ENCODE data around the gene FSTL1. TPM values are rescaled to one million over a fixed set of nuclear protein-coding genes. Genes with fewer than 3 reads are reported as not detected.

FSTL1 gene, protein sequence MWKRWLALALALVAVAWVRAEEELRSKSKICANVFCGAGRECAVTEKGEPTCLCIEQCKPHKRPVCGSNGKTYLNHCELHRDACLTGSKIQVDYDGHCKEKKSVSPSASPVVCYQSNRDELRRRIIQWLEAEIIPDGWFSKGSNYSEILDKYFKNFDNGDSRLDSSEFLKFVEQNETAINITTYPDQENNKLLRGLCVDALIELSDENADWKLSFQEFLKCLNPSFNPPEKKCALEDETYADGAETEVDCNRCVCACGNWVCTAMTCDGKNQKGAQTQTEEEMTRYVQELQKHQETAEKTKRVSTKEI
- under 1 TPM; 0.12 to 0.40 TPM for total RNA-seq

GRCh38 chr3:120450600-120451271 is at the start of gene FSTL1:
Gene FSTL1 (minus strand): TSS chr3:120450992. CDS start chr3:120450746, 246 bp downstream.
- no peaks in the 10 kb centered on the region for H3K36me3 Mint-ChIP-seq
- H3K9me3 Mint-ChIP-seq, result peaks cover 3% of the 10 kb centered on the region
- DNase-seq, result peak; percentile 13
- intact Hi-C loops (cut with micrococcal nuclease), result no loop called here
- POLR2A ChIA-PET, result no interaction called here
- H3K4me3 Mint-ChIP-seq, result peak within 1 kb of the TSS; percentile 70
- H3K4me1 Mint-ChIP-seq (ENCODE audit: low read depth), result peaks cover 8% of the 10 kb centered on the region
- no peak within 1 kb of the TSS for H3K27ac Mint-ChIP-seq
- CTCF ChIA-PET, result no interaction called here
- H3K27me3 Mint-ChIP-seq, result peaks cover 48% of the 10 kb centered on the region

GRCh38 chr3:120498556-120499346 is 48.0 kb upstream of the FSTL1 start:
- CTCF ChIA-PET, result no interaction called here
- DNase-seq, result no peak

GRCh38 chr3:120497818-120498217 is 47.0 kb upstream of the FSTL1 start:
- ChIA-PET CTCF (no interaction called here), POLR2A (no interaction called here)
- Mint-ChIP-seq H3K27me3 (peaks cover 1% of the 10 kb centered on the region), H3K27ac (no peak overlapping the region), H3K4me1 (ENCODE audit: low read depth) (no peaks in the 10 kb centered on the region), H3K9me3 (peaks cover 17% of the 10 kb centered on the region), H3K36me3 (no peaks in the 10 kb centered on the region), H3K4me3 (no peak overlapping the region)
- no peak for DNase-seq
- intact Hi-C loops (cut with micrococcal nuclease), result no loop called here

More at GRCh38 chr3:120498556-120499346, 48.0 kb upstream of the FSTL1 start:
- intact Hi-C loops (cut with micrococcal nuclease), result no loop called here
- POLR2A ChIA-PET, result no interaction called here
- Mint-ChIP-seq H3K4me1 (ENCODE audit: low read depth) (no peaks in the 10 kb centered on the region), H3K27ac (no peak overlapping the region), H3K9me3 (peaks cover 17% of the 10 kb centered on the region), H3K27me3 (no peaks in the 10 kb centered on the region), H3K4me3 (no peak overlapping the region), H3K36me3 (no peaks in the 10 kb centered on the region)

GRCh38 chr3:120497336-120497735 is 46.5 kb upstream of the FSTL1 start:
- Mint-ChIP-seq H3K4me3 (no peak overlapping the region), H3K27ac (no peak overlapping the region), H3K27me3 (peaks cover 4% of the 10 kb centered on the region), H3K36me3 (no peaks in the 10 kb centered on the region), H3K9me3 (peaks cover 17% of the 10 kb centered on the region), H3K4me1 (ENCODE audit: low read depth) (no peaks in the 10 kb centered on the region)
- no peak for DNase-seq
- intact Hi-C loops (cut with micrococcal nuclease), result no loop called here
- POLR2A ChIA-PET, result no interaction called here
- CTCF ChIA-PET, result no interaction called here

GRCh38 chr3:120496278-120497002 is 45.6 kb upstream of the FSTL1 start:
- Mint-ChIP-seq H3K36me3 (no peaks in the 10 kb centered on the region), H3K27me3 (peaks cover 11% of the 10 kb centered on the region), H3K4me1 (ENCODE audit: low read depth) (no peaks in the 10 kb centered on the region), H3K4me3 (no peak overlapping the region), H3K9me3 (peaks cover 17% of the 10 kb centered on the region), H3K27ac (no peak overlapping the region)
- ChIA-PET CTCF (no interaction called here), POLR2A (no interaction called here)
- DNase-seq, result no peak
- intact Hi-C loops (cut with micrococcal nuclease), result no loop called here

GRCh38 chr3:120495809-120496208 is 45.0 kb upstream of the FSTL1 start:
- CTCF ChIA-PET, result no interaction called here
- no peaks in the 10 kb centered on the region for H3K36me3 Mint-ChIP-seq
- no peak for DNase-seq
- POLR2A ChIA-PET, result no interaction called here
- intact Hi-C loops (cut with micrococcal nuclease), result no loop called here
- H3K27me3 Mint-ChIP-seq, result peaks cover 18% of the 10 kb centered on the region
- H3K4me1 Mint-ChIP-seq (ENCODE audit: low read depth), result no peaks in the 10 kb centered on the region
- peaks cover 17% of the 10 kb centered on the region for H3K9me3 Mint-ChIP-seq
- H3K4me3 Mint-ChIP-seq, result no peak overlapping the region
- H3K27ac Mint-ChIP-seq, result no peak overlapping the region

- no peak for DNase-seq
- no peaks in the 10 kb centered on the region for H3K36me3 Mint-ChIP-seq
- POLR2A ChIA-PET, result no interaction called here
- intact Hi-C loops (cut with micrococcal nuclease), result no loop called here
- H3K4me3 Mint-ChIP-seq, result no peak overlapping the region
- no peaks in the 10 kb centered on the region for H3K4me1 Mint-ChIP-seq (ENCODE audit: low read depth)
- peaks cover 30% of the 10 kb centered on the region for H3K27me3 Mint-ChIP-seq
- peaks cover 17% of the 10 kb centered on the region for H3K9me3 Mint-ChIP-seq
- CTCF ChIA-PET, result no interaction called here
- no peak overlapping the region for H3K27ac Mint-ChIP-seq
Observed at GRCh38 chr3:120492103-120492502, 41.3 kb upstream of the FSTL1 start.

- intact Hi-C loops (cut with micrococcal nuclease), result no loop called here
- POLR2A ChIA-PET, result no interaction called here
- H3K4me1 Mint-ChIP-seq (ENCODE audit: low read depth), result no peaks in the 10 kb centered on the region
- no peak overlapping the region for H3K4me3 Mint-ChIP-seq
- peaks cover 3% of the 10 kb centered on the region for H3K9me3 Mint-ChIP-seq
- H3K27ac Mint-ChIP-seq, result no peak overlapping the region
- CTCF ChIA-PET, result no interaction called here
- DNase-seq, result no peak
- peaks cover 40% of the 10 kb centered on the region for H3K27me3 Mint-ChIP-seq
- no peaks in the 10 kb centered on the region for H3K36me3 Mint-ChIP-seq
Observed at GRCh38 chr3:120489421-120489820, 38.6 kb upstream of the FSTL1 start.

DNA sequence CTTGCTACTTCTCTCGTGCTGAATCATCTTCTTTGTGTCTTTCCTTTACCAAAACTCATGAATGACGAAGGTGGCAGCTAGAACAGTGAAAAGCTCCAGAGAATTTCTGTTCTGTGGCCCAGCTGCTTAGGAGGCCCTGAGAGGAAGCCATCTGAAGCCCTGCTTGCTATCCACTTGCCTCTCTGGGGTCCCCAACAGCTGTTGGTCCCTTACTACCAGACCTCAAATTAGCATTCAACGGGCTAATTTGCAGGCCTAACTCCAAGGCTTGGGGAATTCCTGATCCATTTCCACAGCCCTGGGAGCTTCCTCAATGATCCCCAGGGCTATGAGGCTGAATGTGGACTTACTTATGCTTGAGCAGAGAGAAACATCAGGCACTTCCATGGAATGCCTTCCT is 37.5 kb upstream of the FSTL1 start:
- H3K4me3 Mint-ChIP-seq, result no peak overlapping the region
- no peak for DNase-seq
- no peaks in the 10 kb centered on the region for H3K36me3 Mint-ChIP-seq
- H3K4me1 Mint-ChIP-seq (ENCODE audit: low read depth), result no peaks in the 10 kb centered on the region
- ChIA-PET CTCF (no interaction called here), POLR2A (no interaction called here)
- H3K9me3 Mint-ChIP-seq, result no peaks in the 10 kb centered on the region
- peaks cover 39% of the 10 kb centered on the region for H3K27me3 Mint-ChIP-seq
- intact Hi-C loops (cut with micrococcal nuclease), result no loop called here
- H3K27ac Mint-ChIP-seq, result no peak overlapping the region

GRCh38 chr3:120487191-120487650 is 36.4 kb upstream of the FSTL1 start:
- H3K36me3 Mint-ChIP-seq, result no peaks in the 10 kb centered on the region
- no peak for DNase-seq
- CTCF ChIA-PET, result no interaction called here
- H3K9me3 Mint-ChIP-seq, result no peaks in the 10 kb centered on the region
- POLR2A ChIA-PET, result no interaction called here
- H3K4me3 Mint-ChIP-seq, result no peak overlapping the region
- no peak overlapping the region for H3K27ac Mint-ChIP-seq
- H3K27me3 Mint-ChIP-seq, result peaks cover 35% of the 10 kb centered on the region
- intact Hi-C loops (cut with micrococcal nuclease), result no loop called here
- no peaks in the 10 kb centered on the region for H3K4me1 Mint-ChIP-seq (ENCODE audit: low read depth)

GRCh38 chr3:120481081-120481480 is 30.3 kb upstream of the FSTL1 start:
- CTCF ChIA-PET, result interaction anchor here (0.6 to 1.5 kb wide), 2 partner anchors 26 to 78 kb away, joined by 3 to 4 read pairs; no protein-coding TSS in a partner anchor
- peaks cover 4% of the 10 kb centered on the region for H3K27me3 Mint-ChIP-seq

GRCh38 chr3:120477781-120478180 is 27.0 kb upstream of the FSTL1 start:
- H3K27ac Mint-ChIP-seq, result no peak overlapping the region
- H3K4me3 Mint-ChIP-seq, result no peak overlapping the region
- H3K9me3 Mint-ChIP-seq, result no peaks in the 10 kb centered on the region
- no peak for DNase-seq
- no peaks in the 10 kb centered on the region for H3K4me1 Mint-ChIP-seq (ENCODE audit: low read depth)
- intact Hi-C loops (cut with micrococcal nuclease), result no loop called here
- H3K27me3 Mint-ChIP-seq, result peaks cover 2% of the 10 kb centered on the region
- POLR2A ChIA-PET, result no interaction called here
- no peaks in the 10 kb centered on the region for H3K36me3 Mint-ChIP-seq
- CTCF ChIA-PET, result interaction anchor here (1.4 kb wide), 1 partner anchor 81 kb away, joined by 3 read pairs; no protein-coding TSS in a partner anchor

More at GRCh38 chr3:120481081-120481480, 30.3 kb upstream of the FSTL1 start:
- H3K4me1 Mint-ChIP-seq (ENCODE audit: low read depth), result no peaks in the 10 kb centered on the region
- no peaks in the 10 kb centered on the region for H3K9me3 Mint-ChIP-seq
- intact Hi-C loops (cut with micrococcal nuclease), result no loop called here
- H3K4me3 Mint-ChIP-seq, result no peak overlapping the region
- H3K27ac Mint-ChIP-seq, result no peak overlapping the region
- POLR2A ChIA-PET, result no interaction called here
- no peak for DNase-seq
- H3K36me3 Mint-ChIP-seq, result no peaks in the 10 kb centered on the region
